GM21447 (cell line): Measurements from ENCODE around the gene FAM200B.
A peak's percentile ranks its signal among the peaks of the same experiment; 100 is the strongest.

Source experiments
- ATAC-seq: cut with Tn5 transposase; IDR thresholded peaks from one replicate; pipeline ENCODE4 v1.9.1; 2021; ENCODE audit not compliant: unreplicated experiment

The FAM200B gene

GRCh38 chr4:15681372-15682241 is at the start of gene FAM200B:
Gene FAM200B, plus strand, starts transcription at chr4:15681827. Its CDS starts 5,151 bp downstream, at chr4:15686978.
- ATAC-seq: peak; percentile 92

GRCh38 chr4:15636818-15637217 is 44.8 kb upstream of the FAM200B start:
- no peak for ATAC-seq

DNA sequence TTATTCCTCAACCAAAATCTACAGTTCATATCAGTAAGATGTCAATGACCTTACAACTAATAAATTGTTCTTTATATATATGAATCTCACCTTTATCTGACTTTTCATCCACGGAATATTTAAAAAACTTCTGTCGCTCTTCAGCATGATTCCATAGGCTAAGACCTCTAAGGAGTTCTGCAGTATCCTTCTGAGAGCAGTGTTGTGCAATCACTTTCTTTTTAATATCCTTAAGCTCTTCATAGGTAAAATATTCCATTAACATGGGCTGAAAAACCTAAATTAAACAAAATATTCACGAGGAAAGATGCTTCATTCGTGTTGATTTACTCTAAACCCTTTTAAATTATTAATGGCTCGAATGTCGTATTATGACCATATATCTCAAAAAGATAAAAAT is 43.2 kb upstream of the FAM200B start:
- no peak for ATAC-seq

DNA sequence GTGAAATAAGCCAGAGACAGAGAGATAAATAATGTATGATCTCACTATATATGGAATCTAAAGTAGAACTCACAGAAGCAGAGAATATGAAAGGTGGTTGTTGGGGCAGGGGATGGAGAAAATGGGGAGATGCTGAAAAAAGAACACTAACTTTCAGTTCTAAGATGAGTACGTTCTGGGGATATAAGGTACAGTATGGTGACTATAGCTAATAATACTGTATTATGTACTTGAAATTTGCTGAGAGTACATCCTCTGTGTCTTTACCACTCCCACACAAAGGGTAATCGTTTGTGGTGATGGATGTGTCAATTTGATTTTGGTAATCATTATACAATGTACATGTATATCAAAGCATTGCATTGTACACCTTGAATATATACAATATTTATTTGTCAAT is 33.0 kb upstream of the FAM200B start:
- ATAC-seq: no peak

- ATAC-seq: peak; percentile 40
These were observed 31.6 kb upstream of the FAM200B start for GRCh38 chr4:15649914-15650545.

- ATAC-seq: no peak
These were observed 30.0 kb upstream of the FAM200B start for GRCh38 chr4:15651676-15652075.

- no peak for ATAC-seq
These were observed 29.4 kb upstream of the FAM200B start for GRCh38 chr4:15652191-15652590.

DNA sequence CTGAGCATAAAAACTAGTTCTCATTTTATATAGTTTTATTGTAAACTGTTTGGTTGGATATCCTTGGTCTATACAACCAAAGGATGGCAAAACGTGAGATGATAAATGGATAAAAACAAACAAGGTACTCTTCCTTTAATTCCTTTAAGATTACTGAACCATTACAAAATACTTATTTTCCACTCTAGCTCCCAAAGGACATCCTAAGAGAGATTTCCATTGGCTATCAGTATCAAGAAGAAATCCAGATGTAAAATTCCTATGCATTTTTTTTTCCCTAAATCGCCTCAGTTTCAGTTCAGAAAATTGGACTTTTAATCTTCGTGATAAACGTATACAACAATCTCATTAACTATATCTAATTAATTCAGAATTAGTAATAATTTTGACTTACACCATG is 28.8 kb upstream of the FAM200B start:
- ATAC-seq: no peak

- ATAC-seq: no peak
These were observed 28.2 kb upstream of the FAM200B start for GRCh38 chr4:15653420-15653819.

DNA sequence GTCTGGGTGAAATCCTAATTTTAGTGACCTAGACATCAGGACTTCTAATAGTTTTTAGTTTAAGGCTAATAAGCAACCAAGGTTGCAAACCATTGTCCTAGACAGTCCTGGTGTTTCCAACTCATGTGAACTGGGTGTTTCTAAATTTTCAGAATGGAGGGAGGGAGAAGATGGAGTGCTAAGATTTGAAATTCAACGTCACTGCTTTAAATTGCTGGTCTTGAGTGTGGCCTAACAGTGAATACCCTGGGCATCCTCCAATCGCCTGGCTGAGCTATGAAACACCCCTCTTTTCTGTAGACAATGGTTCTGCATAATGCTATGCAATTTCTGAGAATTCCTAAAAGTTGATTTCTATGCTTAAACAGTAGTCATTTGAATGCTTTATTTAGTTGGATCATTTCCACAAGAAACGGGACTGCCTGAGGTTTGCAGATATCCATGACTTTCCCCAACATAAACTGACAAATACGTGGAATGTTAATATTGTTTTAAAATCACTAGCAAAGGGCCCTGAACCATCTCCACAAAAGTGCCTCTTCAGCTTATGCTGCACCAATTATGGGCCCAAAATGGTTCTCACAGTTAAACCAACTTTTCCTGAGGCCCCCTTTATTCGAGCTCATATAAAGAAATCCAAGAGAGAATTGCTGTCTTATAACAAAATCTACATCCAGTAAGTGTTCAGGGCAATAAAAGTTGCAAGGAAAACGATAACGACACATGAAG is 27.6 kb upstream of the FAM200B start:
- ATAC-seq: peak; percentile 40

- ATAC-seq: peak; percentile 40
These were observed 26.9 kb upstream of the FAM200B start for GRCh38 chr4:15654593-15655222.

DNA sequence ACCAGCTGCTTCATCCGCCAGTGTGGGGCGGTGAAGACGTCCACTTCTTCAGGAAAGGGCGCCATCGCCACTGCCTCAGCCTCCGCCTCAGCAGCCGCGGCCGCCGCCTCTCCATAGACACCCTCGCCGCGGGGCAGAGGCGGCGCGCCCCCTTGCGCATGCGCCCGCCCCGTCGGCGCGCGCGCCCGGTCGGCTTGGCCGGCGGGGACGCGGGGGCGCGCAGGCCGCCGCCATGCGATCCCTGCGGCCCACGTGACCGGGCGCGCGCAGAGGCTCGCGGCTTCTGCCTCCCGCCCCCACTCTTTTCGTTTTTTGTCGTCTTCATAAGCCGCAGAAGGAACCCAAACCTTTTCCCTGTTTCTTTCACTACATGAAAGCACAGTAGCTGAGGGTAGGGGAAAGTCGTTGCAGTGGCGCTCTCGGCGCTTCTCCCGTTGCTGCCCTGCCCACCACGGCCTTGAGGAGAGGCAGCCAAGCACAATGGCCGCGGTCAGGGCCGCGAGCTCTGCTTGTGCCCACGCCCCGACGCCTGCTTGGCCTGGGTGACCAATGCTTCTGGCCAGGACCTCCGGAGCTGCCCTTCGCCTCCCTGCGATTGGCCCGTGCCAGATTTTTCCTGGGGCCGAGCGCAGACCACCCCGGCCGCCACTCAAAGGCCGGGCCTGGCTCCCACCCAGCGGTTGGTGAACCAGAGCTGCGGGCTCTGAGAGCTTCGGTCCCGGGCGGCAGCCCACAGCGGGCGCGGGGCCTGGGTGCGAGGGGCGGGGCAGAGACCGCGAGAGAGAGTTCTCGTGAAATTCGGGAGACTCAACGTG is 26.2 kb upstream of the FAM200B start, which contains the start of gene FBXL5:
Gene FBXL5 (minus strand): TSS at position 135 of the 815 bp plus-strand sequence. CDS start 70 bp downstream, at position 65.
- ATAC-seq: peak; percentile 52

DNA sequence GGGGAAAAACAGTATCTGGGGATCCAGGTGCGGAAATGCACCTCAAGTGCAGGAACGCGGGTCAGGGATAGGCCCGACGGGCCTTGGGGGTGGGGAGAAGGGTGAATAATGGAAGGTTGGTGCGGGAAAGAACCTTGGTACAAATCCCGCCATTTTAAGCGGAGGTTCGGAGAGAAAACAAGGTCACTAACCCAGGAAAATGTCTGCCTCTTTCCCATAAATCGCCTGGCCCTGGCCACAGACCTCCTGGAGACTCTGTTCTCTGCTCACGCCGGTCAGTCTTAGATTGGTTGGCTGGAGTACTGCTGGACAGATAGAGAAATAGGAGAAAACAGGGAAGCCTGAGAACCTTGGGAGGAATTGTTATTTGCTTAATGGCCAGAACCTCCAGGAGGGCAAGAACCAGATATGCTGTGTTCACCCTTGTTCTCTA is 25.6 kb upstream of the FAM200B start:
- ATAC-seq: no peak

- no peak for ATAC-seq
These were observed 24.3 kb upstream of the FAM200B start for GRCh38 chr4:15657366-15657765.

DNA sequence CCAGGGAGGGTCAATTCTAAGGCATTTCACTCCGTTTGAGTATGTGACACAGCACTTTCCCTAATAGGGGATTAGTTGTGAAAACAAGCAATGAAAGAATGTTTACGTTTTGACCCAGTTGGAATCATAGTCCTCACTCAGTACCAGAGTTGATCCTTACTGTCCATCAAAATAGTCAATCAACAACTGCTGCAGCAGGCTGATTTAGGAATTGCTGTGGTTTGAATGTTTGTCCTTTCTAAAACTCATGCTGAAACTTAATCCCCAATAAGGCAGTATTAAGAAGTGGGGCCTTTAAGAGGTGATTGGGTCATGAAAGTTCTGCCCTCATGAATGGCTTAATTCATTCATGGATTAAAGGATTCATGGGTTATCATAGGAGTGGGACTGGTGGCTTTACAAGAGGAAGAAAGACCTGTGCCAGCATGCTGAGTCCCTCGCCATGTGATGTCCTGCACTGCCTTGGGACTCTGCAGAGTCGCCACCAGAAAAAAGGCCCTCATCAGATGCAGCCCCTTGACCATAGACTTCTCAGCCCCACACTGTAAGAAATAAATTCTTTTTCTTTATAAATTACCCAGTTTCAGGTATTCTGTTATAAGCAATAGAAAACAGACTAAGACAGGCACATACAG is 23.4 kb upstream of the FAM200B start:
- ATAC-seq: no peak

- no peak for ATAC-seq
These were observed 22.8 kb upstream of the FAM200B start for GRCh38 chr4:15658781-15659180.

- ATAC-seq: no peak
These were observed 21.7 kb upstream of the FAM200B start for GRCh38 chr4:15659768-15660570.

- ATAC-seq: no peak
These were observed 15.8 kb upstream of the FAM200B start for GRCh38 chr4:15665753-15666365.
